SK-N-MC (cell line): ENCODE results near the gene DNAJC10.
"Not testable (repeated sequence)": the region's sequence is repeated elsewhere in the genome, so short reads cannot be mapped to it uniquely, and the experiment has no call there.

Experiments used
- EZH2 ChIP-seq: fragments of 200-600 bp; sonication (generic); IDR thresholded peaks from one replicate; pipeline ENCODE4 v1.6.1; 2017; ENCODE audit warnings: antibody characterized with exemption
- POLR2AphosphoS5 ChIP-seq: IDR thresholded peaks from 2 replicates; pipeline ENCODE4 v1.6.1; 2012; ENCODE audit warnings: mild to moderate bottlenecking, low read depth, low read length, borderline replicate concordance

- TF ChIP-seq EZH2, POLR2AphosphoS5: not testable (repeated sequence)
Observed at GRCh38 chr2:182736856-182737255, 20.8 kb downstream of the DNAJC10 start.
